ENCODE results near the gene LRRK1.

LRRK1 gene

GRCh38 chr15:100966997-100967396, 47.8 kb downstream of the LRRK1 start:
- TF ChIP-seq CTCF (conservative IDR thresholded peaks at IDR 0.05; ENCODE audit: low read depth, low read length), result no peak
- no peak overlapping the region for H3K4me3 ChIP-seq (ENCODE audit: low read depth, low read length)
- DNase-seq (ENCODE audit: low read depth), result no peak

- no peak for TF ChIP-seq CTCF (conservative IDR thresholded peaks at IDR 0.05; ENCODE audit: low read depth, low read length)
- DNase-seq (ENCODE audit: low read depth), result peak; percentile 93
- no peak overlapping the region for H3K4me3 ChIP-seq (ENCODE audit: low read depth, low read length)
Observed at GRCh38 chr15:100968050-100968966, 49.2 kb downstream of the LRRK1 start.

- peak overlapping the region; percentile 59 for H3K4me3 ChIP-seq (ENCODE audit: low read depth, low read length)
- TF ChIP-seq CTCF (conservative IDR thresholded peaks at IDR 0.05; ENCODE audit: low read depth, low read length), result no peak
- DNase-seq (ENCODE audit: low read depth), result no peak
Observed at GRCh38 chr15:100972975-100973350, 53.8 kb downstream of the LRRK1 start.

- DNase-seq (ENCODE audit: low read depth), result no peak
- peak overlapping the region; percentile 59 for H3K4me3 ChIP-seq (ENCODE audit: low read depth, low read length)
- TF ChIP-seq CTCF (conservative IDR thresholded peaks at IDR 0.05; ENCODE audit: low read depth, low read length), result no peak
Observed at GRCh38 chr15:100973351-100974111, 54.4 kb downstream of the LRRK1 start.

- no peak for TF ChIP-seq CTCF (conservative IDR thresholded peaks at IDR 0.05; ENCODE audit: low read depth, low read length)
Observed at GRCh38 chr15:100975043-100975442, 55.9 kb downstream of the LRRK1 start.

GRCh38 chr15:100980410-100981046, 61.4 kb downstream of the LRRK1 start:
- TF ChIP-seq CTCF (conservative IDR thresholded peaks at IDR 0.05; ENCODE audit: low read depth, low read length), result no peak
- H3K4me3 ChIP-seq (ENCODE audit: low read depth, low read length), result no peak overlapping the region
- no peak for DNase-seq (ENCODE audit: low read depth)

More at GRCh38 chr15:100975043-100975442, 55.9 kb downstream of the LRRK1 start:
- no peak overlapping the region for H3K4me3 ChIP-seq (ENCODE audit: low read depth, low read length)
- no peak for DNase-seq (ENCODE audit: low read depth)
